Stimulated activated CD4-positive, alpha-beta T cell treated with anti-CD3 and anti-CD28 coated beads, Interleukin-4, amount 100 ng/mL, for 48 hours (primary cell): ENCODE results near the gene SSH2.
"Not testable (repeated sequence)": the region's sequence is repeated elsewhere in the genome, so short reads cannot be mapped to it uniquely, and the experiment has no call there.

Experiments used
- DNase-seq, 2 donors: peaks; one replicate each; pipeline ENCODE4 v3.0.0-alpha.2; 2020; ENCODE audit warnings: low read depth in 2 of 2

Gene SSH2

DNA sequence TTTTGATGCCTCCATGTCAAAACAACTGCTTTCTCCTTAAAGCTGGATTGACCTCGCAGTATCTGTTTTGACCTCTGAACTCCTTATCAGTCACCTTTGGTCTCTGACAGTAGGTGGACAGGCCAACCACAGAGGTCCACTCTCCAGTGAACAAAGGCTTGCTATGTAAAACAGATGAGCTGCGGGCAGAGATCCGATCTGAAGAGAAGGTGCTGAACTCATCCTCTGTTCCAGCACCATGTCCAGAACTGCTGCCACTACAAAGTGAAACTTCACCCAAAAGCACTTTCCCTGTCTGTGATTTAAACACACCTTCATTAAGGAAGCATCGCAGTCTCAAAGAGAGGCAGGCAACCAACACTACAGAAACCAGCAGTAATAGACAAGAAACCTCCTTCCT, 190.0 kb downstream of the SSH2 start:
- no peak for DNase-seq

DNA sequence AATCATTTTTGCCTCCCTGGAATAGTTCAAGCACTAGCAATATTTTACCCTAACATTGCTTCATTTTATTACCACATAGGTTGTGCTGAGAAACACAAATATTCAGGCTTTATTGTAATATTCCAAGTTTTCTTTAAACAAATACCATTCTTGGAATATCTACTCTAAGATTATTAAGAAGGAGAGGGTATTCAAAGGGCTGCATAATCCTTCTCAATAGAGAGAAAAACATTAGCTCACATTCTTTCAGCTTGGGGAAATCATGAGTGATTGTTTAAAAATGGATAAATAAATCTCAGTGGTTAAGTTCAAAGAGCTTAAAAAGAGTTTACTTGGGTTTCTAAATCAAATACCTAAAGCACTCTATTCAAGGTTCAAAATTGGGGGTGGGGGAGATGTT, 195.4 kb downstream of the SSH2 start:
- no peak for DNase-seq

DNA sequence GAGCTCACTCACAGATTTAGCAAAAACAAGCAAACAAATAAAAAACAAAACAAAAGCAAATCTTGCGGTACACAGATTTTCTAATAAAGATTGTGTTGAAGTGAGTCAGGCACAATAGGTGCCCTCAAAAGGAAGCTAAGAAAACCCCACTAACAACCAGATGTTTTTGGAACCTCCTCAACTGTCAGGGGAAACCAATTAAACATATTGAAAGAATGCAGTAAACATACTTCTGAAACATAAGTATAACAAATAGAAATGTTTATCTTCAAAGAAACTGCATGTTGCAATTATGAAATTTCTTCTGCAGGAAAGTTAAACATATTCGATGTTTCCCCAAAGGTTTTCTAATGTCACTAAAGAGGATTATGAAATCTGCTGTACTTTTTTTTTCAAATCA, 196.9 kb downstream of the SSH2 start:
- no peak for DNase-seq

DNA sequence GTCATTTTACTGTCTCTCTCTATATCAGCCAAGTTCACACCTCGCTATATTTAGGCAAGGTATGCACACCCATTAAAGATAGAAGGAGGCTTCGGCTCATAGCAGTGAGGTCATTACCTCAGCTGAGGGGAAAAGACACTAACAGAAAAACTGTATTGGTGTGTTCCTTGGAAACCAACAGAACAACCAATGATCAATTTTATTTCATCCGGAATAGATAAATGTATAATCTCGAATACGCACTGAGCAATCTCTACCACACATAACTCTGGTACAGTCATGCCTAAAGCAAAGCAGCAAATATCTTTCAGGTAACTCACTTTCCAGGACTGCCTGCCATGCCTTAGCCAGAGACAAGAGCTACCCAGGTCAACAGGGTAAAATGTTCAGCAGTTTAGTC, 197.4 kb downstream of the SSH2 start:
- no peak for DNase-seq

DNA sequence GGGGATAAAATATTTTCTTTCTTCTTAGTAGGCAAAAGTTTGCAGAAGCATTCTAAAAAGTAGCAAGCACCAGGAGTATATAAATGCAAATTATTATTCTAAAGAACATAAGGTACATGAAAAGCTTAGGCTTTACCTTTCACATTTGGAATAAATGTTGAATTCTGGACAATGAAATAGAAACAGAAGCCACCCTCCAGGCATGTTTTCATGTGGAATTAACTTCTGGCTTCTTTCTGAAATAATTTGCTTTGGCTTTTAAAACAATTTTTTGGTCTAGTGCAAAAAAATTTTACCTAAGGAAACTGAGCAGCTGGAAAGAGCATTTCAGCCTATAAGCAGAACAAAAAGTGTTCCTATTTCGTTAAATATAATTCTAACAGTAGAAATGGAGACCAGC, 197.8 kb downstream of the SSH2 start:
- DNase-seq, result no peak

DNA sequence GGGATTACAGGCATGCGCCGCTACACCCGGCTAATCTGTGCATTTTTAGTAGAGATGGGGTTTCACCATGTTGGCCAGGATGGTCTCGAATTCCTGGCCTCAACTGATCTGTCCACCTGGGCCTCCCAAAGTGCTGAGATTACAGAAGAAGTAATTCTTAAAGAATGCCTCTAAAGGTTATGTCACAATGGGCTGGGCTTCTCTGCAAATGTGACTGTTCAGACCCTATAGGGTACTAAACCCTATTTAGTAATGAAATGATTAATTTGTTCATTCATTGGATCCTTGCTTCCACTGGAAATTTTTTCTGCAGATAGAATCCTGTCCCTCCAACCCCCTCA, 198.5 kb downstream of the SSH2 start:
- no peak for DNase-seq

DNA sequence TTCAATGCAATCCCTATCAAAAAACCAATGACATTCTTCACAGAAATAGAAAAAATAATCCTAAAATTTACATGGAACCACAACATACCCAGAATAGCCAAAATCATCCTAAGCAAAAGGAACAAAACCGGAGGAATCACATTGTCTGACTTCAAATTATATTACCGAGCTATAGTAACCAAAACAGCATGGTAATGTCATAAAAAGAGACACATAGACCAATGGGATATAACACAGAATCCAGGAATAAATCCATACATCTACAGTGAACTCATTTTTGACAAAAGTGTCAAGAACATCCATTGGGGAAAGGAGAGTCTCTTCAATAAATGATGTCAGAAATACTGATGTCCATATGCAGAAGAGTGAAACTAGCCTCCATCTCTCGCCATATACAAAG, 201.5 kb downstream of the SSH2 start:
- DNase-seq, result no peak

DNA sequence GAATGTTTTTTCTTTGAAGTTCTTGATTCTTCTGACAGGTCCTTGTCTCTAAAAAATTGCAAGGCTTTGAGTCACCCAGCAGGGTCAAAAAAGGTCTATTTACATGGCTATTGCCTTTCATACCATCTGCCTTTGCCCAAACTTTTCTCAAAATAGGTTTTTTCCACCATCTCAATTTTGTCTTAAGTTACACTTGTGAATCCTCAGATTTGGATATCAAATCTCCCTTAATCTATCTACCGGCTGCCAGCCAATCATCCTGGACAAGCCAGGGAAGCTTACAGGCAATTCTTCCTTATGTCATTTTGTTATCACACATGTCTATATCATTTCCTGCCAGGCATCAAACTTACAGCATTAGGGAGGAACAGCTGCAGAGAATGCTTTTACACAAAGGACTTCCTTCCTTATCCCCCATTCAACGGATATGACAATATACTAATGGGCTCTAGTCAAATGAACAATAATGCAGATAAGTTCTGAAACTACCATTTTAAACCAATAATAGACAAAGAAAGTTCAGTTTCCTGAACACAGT, 203.2 kb downstream of the SSH2 start:
- DNase-seq, result no peak

DNA sequence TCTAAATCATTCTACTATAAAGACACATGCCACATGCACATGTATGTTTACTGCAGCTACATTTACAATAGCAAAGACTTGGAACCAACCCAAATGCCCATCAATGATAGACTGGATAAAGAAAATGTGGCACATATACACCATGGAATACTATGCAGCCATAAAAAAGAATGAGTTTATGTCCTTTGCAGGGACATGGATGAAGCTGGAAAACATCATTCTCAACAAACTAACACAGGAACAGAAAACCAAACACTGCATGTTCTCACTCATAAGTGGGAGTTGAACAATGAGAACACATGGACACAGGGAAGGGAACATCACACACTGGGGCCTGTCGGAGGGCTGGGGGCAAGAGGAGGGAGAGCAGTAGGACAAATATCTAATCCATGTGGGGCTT, 204.6 kb downstream of the SSH2 start:
- DNase-seq, result not testable (repeated sequence)

DNA sequence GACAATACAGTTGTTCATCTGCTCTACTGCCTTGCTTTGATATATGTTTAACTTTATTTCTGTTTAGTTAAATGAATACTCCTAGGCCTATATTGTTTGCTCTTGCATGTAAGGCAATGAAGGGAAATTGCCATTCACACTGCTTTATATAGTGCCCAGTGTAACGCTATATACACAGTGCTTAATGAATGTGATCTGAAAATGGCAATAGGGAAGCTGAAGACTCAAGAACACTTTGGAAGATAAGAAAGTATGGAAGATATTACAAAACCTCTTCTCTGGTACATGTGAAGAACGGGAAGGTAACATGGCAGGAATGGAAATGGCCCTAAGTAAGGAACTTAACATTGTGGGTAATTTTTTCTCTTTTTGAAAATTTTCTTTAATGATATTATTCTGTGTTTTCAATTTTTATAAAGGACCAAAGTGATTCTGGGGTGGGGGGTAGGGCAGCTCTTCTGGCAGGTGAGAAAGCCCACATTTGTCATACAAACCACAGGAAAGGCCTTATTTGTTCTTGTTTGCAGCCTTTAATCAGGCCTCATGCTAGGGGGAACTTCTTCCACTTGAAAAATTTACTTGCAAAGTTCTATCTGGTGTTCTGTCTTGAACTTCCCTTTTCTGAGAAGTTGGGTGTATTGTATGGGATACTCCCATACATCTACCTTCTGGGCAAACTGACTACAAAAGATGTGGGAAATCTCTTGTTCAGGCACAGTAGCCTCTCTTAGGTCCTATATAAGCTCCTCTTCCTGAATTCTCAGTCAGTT, 206.6 kb downstream of the SSH2 start:
- DNase-seq, result no peak

DNA sequence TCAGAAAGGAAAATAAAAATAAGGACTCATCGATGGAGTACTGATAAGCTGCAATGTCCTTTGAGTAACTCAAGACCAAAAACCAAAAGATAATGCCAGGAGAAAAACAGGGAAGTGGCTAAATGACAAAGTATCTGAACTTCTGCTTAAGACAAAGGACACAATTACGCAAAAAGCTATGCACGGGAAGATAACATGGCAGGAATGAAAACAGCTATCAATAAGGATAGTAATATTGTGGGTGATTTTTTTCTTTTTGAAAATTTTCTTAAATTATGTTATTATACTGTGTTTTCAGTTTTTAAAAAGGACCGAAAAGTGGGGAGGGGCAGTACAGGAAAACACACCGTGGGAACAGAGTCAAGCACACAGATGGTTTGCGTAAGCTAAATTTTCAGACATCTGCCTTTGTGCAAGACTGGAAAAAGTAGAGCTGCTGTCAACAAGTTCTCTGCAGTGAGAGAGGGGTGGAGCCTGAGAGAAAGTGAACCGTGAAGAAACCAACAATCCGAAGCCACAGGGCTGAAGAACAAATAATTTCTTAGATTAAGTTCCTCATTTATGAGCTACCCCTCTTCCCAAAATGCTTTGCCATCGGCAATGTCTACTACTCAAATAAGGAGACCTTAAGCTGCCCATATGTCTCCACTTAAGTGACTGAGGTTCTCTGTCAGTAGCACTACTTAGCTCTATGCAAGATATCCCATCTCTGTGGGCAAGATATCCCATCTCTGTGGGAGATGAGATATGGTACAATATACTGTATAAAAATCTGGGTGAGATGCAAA, 207.4 kb downstream of the SSH2 start:
- DNase-seq, result no peak

DNA sequence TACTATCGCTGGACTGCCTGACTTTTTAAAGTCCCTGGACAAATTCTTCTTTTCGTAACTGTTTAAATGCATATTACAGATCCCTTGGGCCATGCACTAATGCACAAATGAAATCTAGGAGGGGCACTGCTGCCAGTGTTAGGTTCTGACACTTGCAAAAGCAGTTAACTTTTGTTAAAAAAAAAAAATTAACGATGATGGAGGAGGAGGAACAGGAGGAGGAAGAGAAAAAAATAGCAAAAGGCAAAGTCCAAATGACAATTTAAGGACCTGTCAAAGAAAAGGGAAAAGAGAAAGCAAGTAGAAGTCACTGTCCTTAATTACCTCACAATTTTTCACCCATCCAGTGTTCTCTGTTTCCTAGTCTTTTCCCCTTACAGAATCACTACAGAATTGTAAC, 209.5 kb downstream of the SSH2 start:
- DNase-seq, result no peak

DNA sequence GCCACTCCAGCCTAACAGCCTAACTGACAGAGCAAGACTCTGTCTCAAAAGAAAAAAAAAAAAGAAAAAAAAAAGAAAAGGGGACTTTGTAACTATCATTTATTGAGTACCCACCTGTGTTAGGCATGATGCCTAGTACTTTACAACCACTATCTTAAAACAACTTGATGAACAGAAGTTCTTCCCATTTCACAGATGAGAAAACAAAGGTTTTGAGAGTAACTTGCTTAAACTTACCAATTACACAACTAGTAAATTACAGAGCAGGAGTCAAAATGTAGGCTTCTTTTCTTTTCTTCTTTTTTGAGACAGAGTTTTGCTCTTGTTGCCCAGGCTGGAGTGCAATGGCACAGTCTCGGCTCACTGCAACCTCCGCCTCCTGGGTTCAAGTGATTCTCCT, 210.6 kb downstream of the SSH2 start:
- DNase-seq, result no peak

DNA sequence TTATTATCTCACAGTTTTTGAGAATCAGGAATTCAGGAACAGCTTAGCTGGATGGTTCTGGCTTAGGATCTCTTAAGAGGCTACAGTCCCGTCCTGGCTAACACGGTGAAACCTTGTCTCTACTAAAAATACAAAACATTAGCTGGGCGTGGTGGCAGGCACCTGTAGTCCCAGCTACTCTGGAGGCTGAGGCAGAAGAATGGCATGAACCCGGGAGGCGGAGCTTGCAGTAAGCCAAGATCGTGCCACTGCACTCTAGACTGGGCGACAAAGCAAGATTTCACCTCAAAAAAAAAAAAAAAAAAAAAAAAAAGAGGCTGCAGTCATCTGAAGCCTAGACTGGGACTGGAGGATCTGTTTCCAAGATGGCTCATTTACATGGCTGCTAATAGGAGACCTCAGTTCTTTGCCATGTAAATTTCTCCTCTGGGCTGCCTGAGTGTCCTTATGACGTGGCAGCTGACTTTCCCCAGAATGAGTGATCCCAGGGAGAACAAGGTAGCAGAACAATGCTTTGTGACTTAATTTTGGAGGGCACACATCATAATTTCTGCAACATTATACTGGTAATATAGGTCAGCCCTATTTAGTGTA, 211.5 kb downstream of the SSH2 start:
- DNase-seq, result no peak

DNA sequence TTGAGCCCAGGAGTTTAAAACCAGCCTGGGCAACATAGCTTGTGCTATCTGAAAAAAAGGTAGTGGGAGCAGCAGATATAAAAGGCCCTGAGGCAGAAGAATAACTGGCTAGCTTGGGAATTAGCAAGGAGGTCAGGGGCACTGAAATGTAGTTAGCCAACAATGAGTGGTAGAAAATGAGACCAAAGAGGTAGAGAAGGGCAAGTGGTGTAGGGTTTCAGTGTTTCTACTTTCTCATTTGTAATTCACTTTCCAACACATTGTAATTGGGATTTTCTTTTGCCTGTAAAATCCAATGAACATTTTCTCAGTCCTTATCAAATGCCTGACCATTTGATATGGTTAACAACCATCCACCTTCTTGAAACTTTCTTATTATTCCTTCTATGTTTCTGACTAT, 212.2 kb downstream of the SSH2 start:
- DNase-seq, result no peak

DNA sequence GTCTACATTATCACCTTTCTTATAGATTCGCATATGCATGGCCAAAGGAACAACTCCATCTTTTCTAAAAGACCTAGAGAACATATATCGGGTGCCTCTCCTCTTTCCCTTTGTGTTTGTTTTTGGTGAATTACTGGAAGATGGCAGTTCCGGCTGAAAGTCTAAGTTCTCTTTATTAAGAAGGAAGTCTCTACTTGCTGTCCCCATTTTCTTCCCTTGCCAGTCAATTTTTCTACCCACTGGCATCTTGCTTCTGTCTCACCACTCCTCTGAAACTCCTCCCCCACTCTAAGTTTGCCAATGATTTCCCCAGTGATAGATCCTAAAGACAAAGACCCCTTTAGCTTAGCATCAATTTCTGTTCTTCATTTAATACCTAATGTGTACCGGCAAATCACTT, 213.5 kb downstream of the SSH2 start:
- DNase-seq, result no peak

DNA sequence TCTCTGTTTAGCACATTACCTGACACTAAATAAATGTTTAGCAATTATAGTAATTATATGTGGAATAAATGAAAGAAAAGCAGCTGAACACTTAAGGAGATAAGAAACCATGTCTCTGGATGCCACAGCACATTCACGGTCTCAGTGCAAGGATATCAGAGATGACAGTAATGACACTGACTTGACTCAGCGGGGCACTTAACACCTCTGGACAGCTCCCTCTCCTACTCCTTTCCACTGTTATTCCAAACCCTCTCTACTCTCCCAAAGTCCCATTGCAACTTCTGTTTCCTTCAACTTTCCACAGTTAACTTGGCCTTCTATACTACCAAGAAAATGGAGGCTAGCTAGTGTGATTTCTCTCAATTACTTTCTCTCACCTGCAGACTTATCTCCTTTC, 214.3 kb downstream of the SSH2 start:
- no peak for DNase-seq

DNA sequence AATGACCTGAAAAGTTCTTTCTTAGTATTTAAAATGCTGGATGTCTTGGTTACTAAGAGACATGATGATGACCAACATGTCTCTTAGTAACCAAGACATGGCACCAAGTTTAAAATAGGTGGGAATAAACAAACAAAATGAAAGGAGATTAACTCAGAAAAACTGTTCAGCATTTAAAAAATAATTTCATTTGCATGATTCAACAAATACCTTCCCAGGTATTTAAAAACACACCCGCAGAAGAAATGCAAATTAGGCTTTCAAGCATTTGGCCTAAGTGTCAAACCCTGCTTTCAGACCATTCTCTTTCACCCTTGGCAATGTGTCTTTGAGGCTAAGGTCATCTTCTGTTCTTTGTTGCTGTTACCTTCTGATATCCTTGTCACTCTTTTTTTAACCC, 215.9 kb downstream of the SSH2 start:
- no peak for DNase-seq

DNA sequence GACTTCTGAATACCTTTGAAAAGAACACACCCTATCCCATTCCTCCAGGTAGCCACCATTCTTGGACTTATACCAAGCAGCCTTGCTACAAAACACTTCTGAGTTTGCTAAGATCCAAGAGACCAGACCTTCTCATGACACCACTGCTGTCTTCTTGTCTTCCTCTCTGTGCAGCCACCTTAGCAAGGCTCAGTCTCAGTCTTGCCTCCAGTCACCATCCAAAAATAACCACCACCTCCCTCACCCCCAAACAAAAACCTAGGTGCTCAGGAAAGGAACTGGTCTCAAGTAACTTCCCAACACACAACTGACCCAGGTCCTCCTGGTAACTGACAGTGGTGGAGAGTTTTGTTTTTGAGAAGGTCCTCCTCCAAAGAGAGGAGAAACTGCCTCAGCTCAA, 216.4 kb downstream of the SSH2 start:
- DNase-seq, result no peak

DNA sequence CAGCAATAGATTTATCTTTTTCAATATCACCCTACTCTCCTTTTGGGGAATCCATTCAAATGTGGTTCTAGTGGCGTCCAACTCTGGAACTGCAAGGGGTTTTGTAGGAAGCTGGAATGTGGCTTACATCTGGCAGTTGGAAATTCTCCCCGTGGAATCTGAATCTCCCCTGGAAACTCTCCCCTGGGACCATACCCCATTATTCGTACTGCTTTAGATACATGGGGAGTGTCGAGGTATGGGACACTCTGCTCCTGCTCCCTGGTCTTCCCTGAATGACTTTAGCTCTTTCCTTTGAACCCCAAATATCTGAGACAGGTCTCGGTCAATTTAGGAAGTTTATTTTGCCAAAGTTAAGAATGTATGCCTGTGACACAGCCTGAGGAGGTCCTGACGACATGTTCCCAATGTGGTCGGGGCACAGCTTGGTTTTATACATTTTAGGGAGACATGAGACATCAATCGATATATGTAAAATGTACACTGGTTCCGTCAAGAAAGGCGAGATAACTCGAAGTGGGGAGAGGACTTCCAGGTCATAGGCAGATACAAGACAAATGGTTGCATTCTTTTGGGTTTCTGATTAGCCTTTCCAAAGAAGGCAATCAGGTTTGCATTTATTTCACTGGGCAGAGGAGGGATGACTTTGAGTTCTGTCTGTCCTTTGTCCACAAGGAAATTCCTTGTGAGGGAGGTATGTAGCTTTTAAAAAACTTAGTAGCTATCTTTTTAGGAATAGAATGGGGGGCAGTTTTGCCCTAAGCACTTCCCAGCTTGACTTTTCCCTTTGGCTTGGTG, 218.2 kb downstream of the SSH2 start:
- no peak for DNase-seq

DNA sequence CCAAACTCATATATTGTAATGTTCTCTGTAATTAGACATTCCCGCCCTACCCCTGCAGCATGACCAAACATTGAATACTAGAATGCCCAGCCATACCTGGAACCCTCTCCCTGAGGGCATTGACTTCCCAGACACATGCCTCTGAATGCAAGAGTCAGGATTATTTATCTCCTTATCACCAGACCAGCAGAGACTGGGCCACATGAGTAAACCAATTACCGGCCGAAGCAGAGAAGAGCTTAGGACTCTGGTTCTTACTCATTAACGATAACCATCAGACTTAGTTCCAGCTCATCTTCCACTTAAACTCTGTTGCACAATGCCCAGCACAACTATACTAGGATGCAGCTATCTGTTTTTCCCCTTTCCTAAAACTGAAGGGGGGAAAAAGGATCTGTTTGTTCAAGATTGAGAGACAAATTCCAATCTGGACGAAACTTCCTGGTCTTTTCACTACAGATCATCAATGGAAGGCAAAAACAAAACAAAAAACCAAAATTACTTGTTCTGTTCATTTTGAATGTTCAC, 219.1 kb downstream of the SSH2 start:
- DNase-seq, result no peak

DNA sequence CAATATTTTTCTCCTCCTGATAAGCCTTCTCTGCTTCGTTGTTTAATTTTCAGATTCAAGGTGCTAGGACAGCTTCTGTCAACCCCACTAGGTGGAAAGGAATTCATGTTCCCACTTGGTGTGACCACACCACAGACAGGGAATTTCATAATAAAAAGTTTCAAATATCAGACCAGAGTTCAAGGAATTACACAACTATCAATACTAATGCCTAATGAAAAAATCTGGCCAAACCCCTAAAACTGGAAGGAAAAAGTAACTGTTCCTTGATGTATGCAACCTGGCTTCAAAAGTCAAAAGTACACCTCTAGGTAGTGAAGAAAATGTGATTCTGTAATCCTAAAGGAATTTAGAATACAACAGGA, 219.5 kb downstream of the SSH2 start:
- DNase-seq, result no peak
